Amniotic stem cell (primary cell): ENCODE data around the gene RPL13.

Source experiments
- DNase-seq: peaks from one replicate; lab custom pipeline; 2025; lab: John Stamatoyannopoulos, UW

RPL13 gene

GRCh38 chr16:89560378-89561141 is at the start of gene RPL13:
TSS of gene RPL13 (plus strand) at chr16:89560682. CDS start at chr16:89560960, 278 bp downstream.
- DNase-seq, result peak; percentile 94

- no peak for DNase-seq
These were observed 49.1 kb upstream of the RPL13 start for GRCh38 chr16:89511374-89511773.

- no peak for DNase-seq
These were observed 48.0 kb upstream of the RPL13 start for GRCh38 chr16:89512453-89512852.

- DNase-seq, result no peak
These were observed 43.4 kb upstream of the RPL13 start for GRCh38 chr16:89517128-89517527.

- DNase-seq, result no peak
These were observed 40.6 kb upstream of the RPL13 start for GRCh38 chr16:89519881-89520280.

- DNase-seq, result no peak
These were observed 38.2 kb upstream of the RPL13 start for GRCh38 chr16:89522287-89522686.

GRCh38 chr16:89523680-89524344 is 36.7 kb upstream of the RPL13 start:
- DNase-seq, result no peak

GRCh38 chr16:89525146-89525913 is 35.2 kb upstream of the RPL13 start:
- DNase-seq, result no peak

- DNase-seq, result no peak
These were observed 31.4 kb upstream of the RPL13 start for GRCh38 chr16:89529097-89529496.

GRCh38 chr16:89530401-89531381 is 29.8 kb upstream of the RPL13 start:
- DNase-seq, result no peak

GRCh38 chr16:89531821-89532526 is 28.5 kb upstream of the RPL13 start:
- DNase-seq, result no peak

GRCh38 chr16:89534252-89534756 is 26.2 kb upstream of the RPL13 start:
- no peak for DNase-seq

- no peak for DNase-seq
These were observed 24.1 kb upstream of the RPL13 start for GRCh38 chr16:89536371-89536770.

GRCh38 chr16:89536886-89537548 is 23.5 kb upstream of the RPL13 start:
- no peak for DNase-seq

GRCh38 chr16:89537549-89537925 is 22.9 kb upstream of the RPL13 start:
- no peak for DNase-seq

GRCh38 chr16:89538286-89538685 is 22.2 kb upstream of the RPL13 start:
- no peak for DNase-seq

GRCh38 chr16:89540557-89540956 is 19.9 kb upstream of the RPL13 start:
- no peak for DNase-seq

GRCh38 chr16:89541792-89542191 is 18.7 kb upstream of the RPL13 start:
- DNase-seq, result no peak

- no peak for DNase-seq
These were observed 16.4 kb upstream of the RPL13 start for GRCh38 chr16:89544113-89544512.

- DNase-seq, result no peak
These were observed 15.8 kb upstream of the RPL13 start for GRCh38 chr16:89544713-89545043.
